GM12878 (cell line): ENCODE results near the gene SIRT5. TPM values are rescaled to one million over a fixed set of nuclear protein-coding genes. Genes with fewer than 3 reads are reported as not detected.
A peak's percentile ranks its signal among the peaks of the same experiment; 100 is the strongest.

Source experiments
- ATAC-seq: fragments of 200-7000 bp; cut with Tn5 transposase; 3 replicates; pipeline ENCODE4 v1.9.1; 2020; ENCODE audit warnings: mild to moderate bottlenecking, moderate library complexity
- BruUV-seq: library from RNA; stranded (reverse); fragments of 400-500 nt; replicated peaks from 2 replicates; lab custom pipeline; 2021; lab: Mats Ljungman, UMichigan
- CTCF ChIA-PET: fragments of 300-600 bp; sonication (Branson Sonifier 250); formaldehyde crosslinking; extraction: SDS; loops from one replicate; lab custom pipeline; 2021; ENCODE audit warnings: inconsistent platforms; lab: Yijun Ruan, JAX
- POLR2A ChIA-PET: fragments of 350-600 bp; formaldehyde crosslinking; extraction: SDS; loops from one replicate; lab custom pipeline; 2021; ENCODE audit warnings: inconsistent platforms; lab: Charles Lee
- RAD21 ChIA-PET: fragments of 300-600 bp; sonication (Branson Sonifier 250); formaldehyde crosslinking; loops from one replicate; lab custom pipeline; 2023; ENCODE audit warnings: antibody characterized with exemption; ENCODE audit not compliant: unreplicated experiment; lab: Charles Lee
- SMC1A ChIA-PET: fragments of 300-600 bp; sonication (Branson Sonifier 250); formaldehyde crosslinking; loops from one replicate; lab custom pipeline; 2023; ENCODE audit not compliant: unreplicated experiment, uncharacterized antibody; lab: Charles Lee
- DNase-seq: peaks from one replicate; pipeline ENCODE4 v3.0.0-alpha.2; 2011; ENCODE audit warnings: low read depth, low spot score
- FAIRE-seq: peaks from 3 replicates; lab custom pipeline; 2011; peaks lifted over from hg19 to GRCh38; lab: Jason Lieb, UNC
- H2AFZ ChIP-seq: 2 replicates; pipeline ENCODE4 v1.6.0; 2011; ENCODE audit warnings: low read depth, low read length, control low read depth; ENCODE audit not compliant: control insufficient read depth
- H3K27ac ChIP-seq: 2 replicates; pipeline ENCODE4 v1.5.1; 2011; ENCODE audit warnings: control low read depth; ENCODE audit not compliant: control insufficient read depth, insufficient read depth
- H3K27me3 ChIP-seq, 2 experiments: replicated peaks in 1 of 2; 2 replicates each; pipeline versions ENCODE4 v1.6.0 to v1.6.1; 2011; ENCODE audit warnings: low read length in 1 of 2; ENCODE audit not compliant: control insufficient read depth in 2 of 2, insufficient read depth in 2 of 2
- H3K36me3 ChIP-seq, 2 experiments: 2 replicates each; pipeline ENCODE4 v1.5.1; 2011; ENCODE audit warnings: low read length in 1 of 2; ENCODE audit not compliant: control insufficient read depth in 2 of 2, insufficient read depth in 2 of 2
- H3K4me1 ChIP-seq: 2 replicates; pipeline ENCODE4 v1.6.1; 2011; ENCODE audit warnings: mild to moderate bottlenecking, low read length, moderate library complexity, mixed read lengths; ENCODE audit not compliant: control insufficient read depth, insufficient read depth
- H3K4me2 ChIP-seq: 2 replicates; pipeline ENCODE4 v1.6.0; 2011; ENCODE audit warnings: control low read depth; ENCODE audit not compliant: control insufficient read depth, insufficient read depth
- H3K4me3 ChIP-seq: fragments of 200-600 bp; sonication (generic); 2 replicates; pipeline ENCODE4 v1.5.1; 2016
- H3K79me2 ChIP-seq: 2 replicates; pipeline ENCODE4 v1.6.0; 2011; ENCODE audit warnings: low read length; ENCODE audit not compliant: control insufficient read depth, insufficient read depth
- H3K9ac ChIP-seq: 2 replicates; pipeline ENCODE4 v1.8.0; 2011; ENCODE audit warnings: low read length, control low read depth, mixed read lengths; ENCODE audit not compliant: control insufficient read depth, insufficient read depth
- H3K9me3 ChIP-seq: replicated peaks from 3 replicates; pipeline ENCODE4 v1.5.1; 2011; ENCODE audit warnings: mild to moderate bottlenecking, low read length; ENCODE audit not compliant: control insufficient read depth, insufficient read depth
- H4K20me1 ChIP-seq: 2 replicates; pipeline ENCODE4 v1.6.0; 2011; ENCODE audit not compliant: control insufficient read depth, insufficient read depth
- E2F8 ChIP-seq: fragments of 450-650 bp; IDR thresholded peaks from 2 replicates; pipeline ENCODE4 v1.6.1; 2018; ENCODE audit warnings: mild to moderate bottlenecking, low read depth, moderate library complexity; ENCODE audit not compliant: partially characterized antibody
- NR2C1 ChIP-seq: fragments of 450-650 bp; IDR thresholded peaks from 2 replicates; pipeline ENCODE4 v1.6.1; 2017; ENCODE audit warnings: antibody characterized with exemption, mild to moderate bottlenecking, moderate library complexity
- REST ChIP-seq: IDR thresholded peaks from 2 replicates; pipeline ENCODE4 v1.6.1; 2012; ENCODE audit warnings: mild to moderate bottlenecking, low read depth, low read length
- RUNX3 ChIP-seq: IDR thresholded peaks from 2 replicates; pipeline ENCODE4 v1.6.1; 2012; ENCODE audit warnings: low read length, inconsistent platforms
- ZNF622 ChIP-seq: fragments of 450-650 bp; IDR thresholded peaks from 2 replicates; pipeline ENCODE4 v1.6.1; 2017; ENCODE audit warnings: mild to moderate bottlenecking, inconsistent platforms
- WGBS: methylation state at CpG from one replicate; pipeline ENCODE4 v1.1.6; 2016; ENCODE audit warnings: low lambda C conversion rate; ENCODE audit not compliant: insufficient replicate concordance, insufficient coverage; ENCODE audit errors: missing lambda C conversion rate; 5-methylcytosine and 5-hydroxymethylcytosine counted together
- in situ Hi-C: fragments of 300-500 bp; cut with MboI; formaldehyde crosslinking; loops from 9 replicates; pipeline ENCODE4 v1.14.3; 2018; ENCODE audit warnings: mixed read lengths
- intact Hi-C: fragments of 100-400 bp; cut with micrococcal nuclease; formaldehyde crosslinking; loops from one replicate; pipeline ENCODE4 v1.14.2; 2022; ENCODE audit not compliant: unreplicated experiment
- polyA plus RNA-seq, 11 experiments: library from polyadenylated mRNA; depleted of rRNA in 4 of 11; unstranded in 6 of 11; stranded (reverse) in 5 of 11; fragments of >200 nt; fragmentation: Nextera tagmentation in 4 of 11; fragmentation: Illumina TruSeq in 1 of 11; extraction: Ambion mirVana in 4 of 11; extraction: Trizol in 1 of 11; gene quantifications; 1 replicate in 1 of 11; 2 replicates in 10 of 11; pipeline versions ENCODE4 v1.2.1 to v1.2.3, GENCODE V29; 2011 to 2016; ENCODE audit warnings: inconsistent platforms in 2 of 11, missing spikeins in 2 of 11, low read depth in 1 of 11
- total RNA-seq, 4 experiments: library from RNA; depleted of rRNA in 3 of 4; stranded (reverse); fragments of >200 nt in 3 of 4; fragmentation: Illumina TruSeq in 1 of 4; extraction: Trizol in 1 of 4; gene quantifications; 2 replicates each; pipeline versions ENCODE4 v1.2.1 to v1.2.3, GENCODE V29; 2013 to 2021
- TF ChIP-seq, protein P1 (sequence below): IDR thresholded peaks from 2 replicates; pipeline ENCODE4 v1.6.1; 2011; ENCODE audit warnings: mild to moderate bottlenecking, low read depth, low read length, moderate library complexity; ENCODE audit not compliant: insufficient replicate concordance

The SIRT5 gene
- total and polyA plus RNA-seq, 10 of the 15 experiments (the other 5 are each of a cell fraction or from before 2014, with no cell fraction given): 1.7 to 12.4 (median 10.0) TPM

DNA sequence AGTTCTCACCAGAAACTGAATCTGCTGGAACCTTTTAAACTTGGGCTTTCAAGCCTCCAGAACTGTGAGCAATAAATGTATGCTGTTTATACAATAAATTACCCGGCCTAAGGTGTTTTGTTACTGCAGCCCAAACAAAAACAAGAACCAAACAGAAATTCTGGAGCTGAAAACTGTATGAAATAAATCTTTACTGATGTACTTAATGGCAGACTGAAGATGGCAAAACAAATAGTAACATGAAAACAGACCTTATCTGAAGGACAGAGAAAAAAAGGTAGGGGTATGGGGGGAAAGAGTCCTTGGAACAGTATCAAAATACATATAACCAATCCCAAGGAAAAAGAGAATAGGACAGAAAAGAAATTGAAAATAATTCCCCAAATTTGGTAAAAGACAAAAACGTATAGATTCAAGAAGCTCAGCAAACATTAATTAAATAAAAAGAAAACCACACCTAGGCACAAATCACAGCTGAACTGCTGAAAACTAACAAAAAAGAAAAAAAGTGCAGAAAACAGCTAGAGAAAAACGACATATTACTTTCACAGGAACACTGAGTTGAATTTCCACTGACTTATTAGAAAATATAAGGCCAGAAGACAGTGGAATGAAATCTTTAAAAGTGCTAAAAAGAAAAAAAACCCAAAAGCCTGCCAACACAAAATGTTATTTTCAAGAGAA, 88.4 kb downstream of the SIRT5 start:
- in situ Hi-C loops (no loop called here), intact Hi-C loops (no loop called here)
- SMC1A ChIA-PET: interaction anchor here (0.9 to 3.3 kb wide), 4 partner anchors 11 to 151 kb away, joined by 3 to 17 read pairs (median 3); no protein-coding TSS in a partner anchor
- Histone ChIP-seq H3K79me2 (peaks cover 76% of the 10 kb centered on the region), H2AFZ (no peak overlapping the region), H3K4me1 (0 out of 2 replicates have a peak, but pooled peaks cover 2% of the 10 kb centered on the region), H3K36me3 (no peaks in the 10 kb centered on the region), H3K9me3 (peaks cover 1% of the 10 kb centered on the region; the same call in 2 of the 3 replicates), H4K20me1 (no peaks in the 10 kb centered on the region), H3K27me3 (no peaks in the 10 kb centered on the region), H3K27ac (0 out of 2 replicates have a peak overlapping the region, but pooled peaks have one; percentile 6), H3K4me3 (peak overlapping the region; percentile 30; the same call in 1 of the 2 replicates), H3K9ac (no peak overlapping the region; the same call in 1 of the 2 replicates), H3K4me2 (peak overlapping the region; percentile 47)
- 50% methylated on average over 3 of the region's 3 CpGs for WGBS
- no peak for FAIRE-seq
- POLR2A ChIA-PET: interaction anchor here (1.0 kb wide), 1 partner anchor 18 kb away, joined by 3 read pairs; no protein-coding TSS in a partner anchor
- no TSS peak for BruUV-seq
- TF ChIP-seq RUNX3: no peak
- TF ChIP-seq ZNF622: no peak
- TF ChIP-seq REST: no peak
- TF ChIP-seq, protein P1, sequence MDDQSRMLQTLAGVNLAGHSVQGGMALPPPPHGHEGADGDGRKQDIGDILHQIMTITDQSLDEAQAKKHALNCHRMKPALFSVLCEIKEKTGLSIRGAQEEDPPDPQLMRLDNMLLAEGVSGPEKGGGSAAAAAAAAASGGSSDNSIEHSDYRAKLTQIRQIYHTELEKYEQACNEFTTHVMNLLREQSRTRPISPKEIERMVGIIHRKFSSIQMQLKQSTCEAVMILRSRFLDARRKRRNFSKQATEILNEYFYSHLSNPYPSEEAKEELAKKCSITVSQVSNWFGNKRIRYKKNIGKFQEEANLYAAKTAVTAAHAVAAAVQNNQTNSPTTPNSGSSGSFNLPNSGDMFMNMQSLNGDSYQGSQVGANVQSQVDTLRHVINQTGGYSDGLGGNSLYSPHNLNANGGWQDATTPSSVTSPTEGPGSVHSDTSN: no peak
- TF ChIP-seq NR2C1: no peak
- no peak for TF ChIP-seq E2F8
- CTCF ChIA-PET: interaction anchor here (0.6 kb wide), 2 partner anchors 46 to 523 kb away, joined by 3 read pairs; no protein-coding TSS in a partner anchor
- ATAC-seq: no peak
- RAD21 ChIA-PET: interaction anchor here (0.6 kb wide), 1 partner anchor 33 kb away, joined by 4 read pairs; no protein-coding TSS in a partner anchor
- no peak for DNase-seq
